HEK293 (cell line): ENCODE measurements around the gene TSPO.

Experiments
- CTCF ChIA-PET: fragments of 350-600 bp; formaldehyde crosslinking; extraction: SDS; loops from one replicate; lab custom pipeline; 2021; ENCODE audit warnings: antibody characterized with exemption; lab: Yijun Ruan, JAX
- POLR2A ChIA-PET: fragments of 300-600 bp; formaldehyde crosslinking; extraction: SDS; loops from one replicate; lab custom pipeline; 2020; ENCODE audit warnings: antibody characterized with exemption, inconsistent platforms; lab: Yijun Ruan, JAX
- H3K27ac ChIP-seq: fragments of 200-500 bp; sonication (Bioruptor generic); 2 replicates; pipeline ENCODE4 v1.5.1; 2014; ENCODE audit warnings: low read depth, low read length, control low read depth, inconsistent platforms; ENCODE audit errors: extremely low read depth
- H3K36me3 ChIP-seq, 2 experiments: fragments of 200-500 bp in 1 of 2; sonication (Bioruptor generic) in 1 of 2; 1 replicate in 1 of 2; 2 replicates in 1 of 2; pipeline ENCODE4 v1.5.1; 2014 to 2017; ENCODE audit warnings: inconsistent platforms in 2 of 2, low read length in 2 of 2; ENCODE audit not compliant: control insufficient read depth in 2 of 2, insufficient read depth in 1 of 2
- H3K4me1 ChIP-seq: fragments of 200-500 bp; sonication (Bioruptor generic); 2 replicates; pipeline ENCODE4 v1.5.1; 2014; ENCODE audit warnings: mild to moderate bottlenecking, low read length, inconsistent platforms; ENCODE audit not compliant: control insufficient read depth, insufficient read depth
- H3K4me3 ChIP-seq: 2 replicates; pipeline ENCODE4 v1.5.1; 2011; ENCODE audit warnings: low read depth, mild to moderate bottlenecking, control low read depth, low read length, moderate library complexity
- H3K9me3 ChIP-seq: fragments of 200-500 bp; sonication (Bioruptor generic); 2 replicates; pipeline ENCODE4 v1.5.1; 2014; ENCODE audit warnings: low read depth, low read length, inconsistent platforms; ENCODE audit not compliant: control insufficient read depth, insufficient read depth
- EGR2 ChIP-seq: fragments of 450-650 bp; formaldehyde crosslinking; IDR thresholded peaks from 2 replicates; pipeline ENCODE4 v1.5.1; 2016; ENCODE audit warnings: low read depth, missing biosample characterization, missing genetic modification characterization
- INSM2 ChIP-seq: fragments of 450-650 bp; formaldehyde crosslinking; IDR thresholded peaks from 2 replicates; pipeline ENCODE4 v1.5.1; 2016; ENCODE audit warnings: missing biosample characterization, missing genetic modification characterization
- KLF16 ChIP-seq: fragments of 450-650 bp; formaldehyde crosslinking; IDR thresholded peaks from 2 replicates; pipeline ENCODE4 v1.5.1; 2017; ENCODE audit warnings: missing biosample characterization, missing genetic modification characterization
- KLF7 ChIP-seq: fragments of 450-650 bp; formaldehyde crosslinking; IDR thresholded peaks from 2 replicates; pipeline ENCODE4 v1.5.1; 2016; ENCODE audit warnings: missing biosample characterization, missing genetic modification characterization, borderline replicate concordance
- OSR2 ChIP-seq: fragments of 450-650 bp; formaldehyde crosslinking; IDR thresholded peaks from 2 replicates; pipeline ENCODE4 v1.5.1; 2016; ENCODE audit warnings: missing biosample characterization, missing genetic modification characterization
- TCF7L2 ChIP-seq: IDR thresholded peaks from 2 replicates; pipeline ENCODE4 v1.6.1; 2011; ENCODE audit warnings: low read depth, mild to moderate bottlenecking, inconsistent platforms, low read length, moderate library complexity, borderline replicate concordance
- ZBTB21 ChIP-seq: fragments of 450-650 bp; formaldehyde crosslinking; IDR thresholded peaks from 2 replicates; pipeline ENCODE4 v1.5.1; 2017; ENCODE audit warnings: missing biosample characterization, missing genetic modification characterization
- ZFHX2 ChIP-seq: fragments of 450-650 bp; formaldehyde crosslinking; conservative IDR thresholded peaks from 2 replicates; pipeline ENCODE4 v1.5.1; 2016; ENCODE audit warnings: missing biosample characterization, missing genetic modification characterization
- ZNF2 ChIP-seq: fragments of 450-650 bp; formaldehyde crosslinking; IDR thresholded peaks from 2 replicates; pipeline ENCODE4 v1.5.1; 2016; ENCODE audit warnings: missing biosample characterization, missing genetic modification characterization
- ZNF202 ChIP-seq: fragments of 450-650 bp; formaldehyde crosslinking; IDR thresholded peaks from 2 replicates; pipeline ENCODE4 v1.5.1; 2016; ENCODE audit warnings: missing biosample characterization, missing genetic modification characterization, borderline replicate concordance
- ZNF221 ChIP-seq: fragments of 450-650 bp; formaldehyde crosslinking; IDR thresholded peaks from 2 replicates; pipeline ENCODE4 v1.5.1; 2017; ENCODE audit warnings: missing biosample characterization, missing genetic modification characterization, borderline replicate concordance
- ZNF266 ChIP-seq: fragments of 450-650 bp; formaldehyde crosslinking; IDR thresholded peaks from 2 replicates; pipeline ENCODE4 v1.5.1; 2016; ENCODE audit warnings: missing biosample characterization, missing genetic modification characterization, low read depth
- ZNF423 ChIP-seq: fragments of 450-650 bp; formaldehyde crosslinking; IDR thresholded peaks from 2 replicates; pipeline ENCODE4 v1.5.1; 2016; ENCODE audit warnings: missing biosample characterization, missing genetic modification characterization
- ZNF513 ChIP-seq: fragments of 450-650 bp; IDR thresholded peaks from 2 replicates; pipeline ENCODE4 v1.5.1; 2018; ENCODE audit warnings: missing biosample characterization, missing genetic modification characterization
- ZNF529 ChIP-seq: fragments of 450-650 bp; formaldehyde crosslinking; IDR thresholded peaks from 2 replicates; pipeline ENCODE4 v1.5.1; 2017; ENCODE audit warnings: missing genetic modification characterization, missing biosample characterization; ENCODE audit not compliant: insufficient replicate concordance
- ZNF747 ChIP-seq: fragments of 450-650 bp; formaldehyde crosslinking; IDR thresholded peaks from 2 replicates; pipeline ENCODE4 v1.5.1; 2016; ENCODE audit warnings: missing biosample characterization, missing genetic modification characterization
- ZNF768 ChIP-seq: fragments of 450-650 bp; formaldehyde crosslinking; IDR thresholded peaks from 2 replicates; pipeline ENCODE4 v1.5.1; 2018; ENCODE audit warnings: missing biosample characterization, mild to moderate bottlenecking, missing genetic modification characterization
- ZNF785 ChIP-seq: fragments of 450-650 bp; formaldehyde crosslinking; IDR thresholded peaks from 2 replicates; pipeline ENCODE4 v1.5.1; 2016; ENCODE audit warnings: missing biosample characterization, missing genetic modification characterization
- ZNF791 ChIP-seq: fragments of 450-650 bp; formaldehyde crosslinking; IDR thresholded peaks from 2 replicates; pipeline ENCODE4 v1.5.1; 2016; ENCODE audit warnings: missing biosample characterization, missing genetic modification characterization
- ZSCAN23 ChIP-seq: fragments of 450-650 bp; formaldehyde crosslinking; IDR thresholded peaks from 2 replicates; pipeline ENCODE4 v1.5.1; 2016; ENCODE audit warnings: missing biosample characterization, missing genetic modification characterization
- TF ChIP-seq, protein P1 (sequence below): fragments of 450-650 bp; formaldehyde crosslinking; IDR thresholded peaks from 2 replicates; pipeline ENCODE4 v1.5.1; 2017; ENCODE audit warnings: missing biosample characterization, missing genetic modification characterization
- TF ChIP-seq, protein P2 (sequence below): fragments of 450-650 bp; formaldehyde crosslinking; IDR thresholded peaks from 2 replicates; pipeline ENCODE4 v1.5.1; 2016; ENCODE audit warnings: missing biosample characterization, missing genetic modification characterization
- TF ChIP-seq, protein P3 (sequence below): sonication (generic); formaldehyde crosslinking; IDR thresholded peaks from 2 replicates; pipeline ENCODE4 v1.8.1; 2022; ENCODE audit warnings: mild to moderate bottlenecking, moderate library complexity, missing genetic modification reagents
- TF ChIP-seq, protein P4 (sequence below): fragments of 450-650 bp; formaldehyde crosslinking; IDR thresholded peaks from 2 replicates; pipeline ENCODE4 v1.5.1; 2016; ENCODE audit warnings: missing biosample characterization, missing genetic modification characterization

The TSPO gene

DNA sequence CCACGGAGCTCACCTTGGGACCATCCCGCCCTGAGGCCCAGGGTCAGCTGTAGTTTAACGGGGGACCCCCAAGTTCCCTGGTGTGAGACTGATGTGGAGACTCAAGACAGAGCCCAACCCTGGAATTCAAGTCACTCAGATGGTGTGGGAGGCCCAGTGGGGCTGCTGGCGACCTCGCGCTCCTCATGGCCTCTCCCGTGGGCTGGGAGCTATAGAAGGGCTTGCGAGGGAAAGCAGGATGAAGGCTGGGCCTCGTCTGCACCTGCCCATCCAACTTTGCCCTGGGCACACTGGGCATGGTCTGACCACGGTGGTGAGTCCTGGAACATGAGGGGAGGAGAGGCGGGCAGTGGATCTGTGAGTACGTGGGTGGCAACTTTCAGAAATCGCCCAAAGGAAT, 49.2 kb downstream of the TSPO start:
- CTCF ChIA-PET, result interaction anchor here (0.6 to 2.4 kb wide), 4 partner anchors 11 to 460 kb away, joined by 3 to 13 read pairs (median 4); no protein-coding TSS in a partner anchor
- TF ChIP-seq INSM2 (no peak), EGR2 (tag by site-specific recombination) (peak; percentile 57), ZFHX2 (peak; percentile 55), ZSCAN23 (tag by site-specific recombination) (no peak), ZNF529 (tag by site-specific recombination) (no peak), KLF16 (tag by site-specific recombination) (no peak)
- no peaks in the 10 kb centered on the region for H3K9me3 ChIP-seq
- H3K4me1 ChIP-seq, result no peaks in the 10 kb centered on the region
- H3K4me3 ChIP-seq, result no peak overlapping the region
- H3K36me3 ChIP-seq, result no peaks in the 10 kb centered on the region
- H3K27ac ChIP-seq, result no peak overlapping the region
- POLR2A ChIA-PET, result interaction anchor here (0.7 to 3.9 kb wide), 2 partner anchors 13 to 15 kb away, joined by 5 to 20 read pairs; no protein-coding TSS in a partner anchor

DNA sequence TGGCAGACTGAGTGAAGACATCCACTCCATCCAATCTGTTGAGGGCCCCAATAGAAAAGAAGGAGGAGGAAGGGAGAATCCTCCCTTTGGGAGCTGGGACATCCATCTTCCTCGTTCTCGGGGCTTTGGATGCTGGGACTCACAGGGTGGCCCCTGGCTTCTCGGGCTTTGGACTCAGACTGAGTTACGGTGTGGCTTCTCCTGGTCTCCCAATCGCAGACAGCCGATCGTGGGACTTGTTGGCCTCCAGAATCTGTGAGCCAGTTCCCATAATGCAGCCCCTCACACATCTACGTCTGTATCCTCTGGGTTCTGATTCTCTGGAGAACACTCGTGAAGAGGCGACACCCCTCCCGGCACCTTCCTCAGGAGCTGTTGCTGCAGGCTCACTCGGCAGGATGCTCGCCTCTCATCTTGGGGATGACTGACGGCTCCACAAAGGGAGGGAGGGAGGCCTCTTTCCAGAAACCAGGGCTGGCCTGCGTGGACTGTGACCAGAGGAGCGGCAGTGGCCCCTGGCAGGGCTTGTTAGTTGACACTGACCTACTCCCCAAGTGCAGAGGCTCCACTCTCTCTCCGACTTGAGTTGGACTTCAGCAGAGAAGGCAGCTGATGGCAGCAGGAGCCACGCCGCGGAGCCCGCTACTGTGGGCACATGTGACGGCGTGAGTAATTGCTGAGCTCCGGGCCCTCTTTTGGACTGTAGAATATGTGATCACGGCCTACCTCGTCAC, 50.3 kb downstream of the TSPO start:
- ChIA-PET CTCF (interaction anchor here (2.4 kb wide), 1 partner anchor 14 kb away, joined by 13 read pairs; no protein-coding TSS in a partner anchor), POLR2A (interaction anchor here (3.9 kb wide), 1 partner anchor 14 kb away, joined by 20 read pairs; no protein-coding TSS in a partner anchor)
- Histone ChIP-seq H3K36me3 (no peaks in the 10 kb centered on the region), H3K9me3 (no peaks in the 10 kb centered on the region)
- TF ChIP-seq ZNF785 (tag by site-specific recombination), result no peak
- TF ChIP-seq, all 188 proteins: peak for 0
- Histone ChIP-seq H3K27ac (no peak overlapping the region), H3K4me3 (no peak overlapping the region), H3K4me1 (no peaks in the 10 kb centered on the region)

DNA sequence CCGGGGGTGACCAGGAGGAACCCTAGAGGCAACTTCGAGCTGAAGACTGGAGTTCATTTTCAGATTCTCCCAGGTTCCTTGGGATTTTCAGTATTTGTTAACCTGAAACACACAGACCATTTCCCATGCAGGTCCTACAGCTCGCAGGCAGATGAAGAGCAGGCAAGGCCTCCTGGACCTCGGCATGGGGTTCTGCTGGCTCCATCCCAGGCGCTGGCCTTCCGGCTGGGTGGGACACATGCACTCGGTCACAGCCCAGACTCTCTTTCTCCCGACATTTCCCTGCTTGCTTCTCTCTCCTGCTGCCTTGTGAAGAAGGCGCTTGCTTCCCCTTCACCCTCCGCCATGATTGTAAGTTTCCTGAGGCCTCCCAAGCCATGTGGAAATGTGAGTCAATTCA, 51.0 kb downstream of the TSPO start:
- ChIA-PET POLR2A (interaction anchor here (3.9 kb wide), 1 partner anchor 15 kb away, joined by 20 read pairs; no protein-coding TSS in a partner anchor), CTCF (interaction anchor here (0.6 to 2.4 kb wide), 2 partner anchors 14 to 184 kb away, joined by 3 to 13 read pairs; no protein-coding TSS in a partner anchor)
- H3K9me3 ChIP-seq, result no peaks in the 10 kb centered on the region
- no peak overlapping the region for H3K27ac ChIP-seq
- H3K4me1 ChIP-seq, result no peaks in the 10 kb centered on the region
- no peaks in the 10 kb centered on the region for H3K36me3 ChIP-seq
- H3K4me3 ChIP-seq, result no peak overlapping the region
- no peak for TF ChIP-seq ZNF768 (tag by site-specific recombination)
- TF ChIP-seq, protein P1, sequence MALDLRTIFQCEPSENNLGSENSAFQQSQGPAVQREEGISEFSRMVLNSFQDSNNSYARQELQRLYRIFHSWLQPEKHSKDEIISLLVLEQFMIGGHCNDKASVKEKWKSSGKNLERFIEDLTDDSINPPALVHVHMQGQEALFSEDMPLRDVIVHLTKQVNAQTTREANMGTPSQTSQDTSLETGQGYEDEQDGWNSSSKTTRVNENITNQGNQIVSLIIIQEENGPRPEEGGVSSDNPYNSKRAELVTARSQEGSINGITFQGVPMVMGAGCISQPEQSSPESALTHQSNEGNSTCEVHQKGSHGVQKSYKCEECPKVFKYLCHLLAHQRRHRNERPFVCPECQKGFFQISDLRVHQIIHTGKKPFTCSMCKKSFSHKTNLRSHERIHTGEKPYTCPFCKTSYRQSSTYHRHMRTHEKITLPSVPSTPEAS (tag by site-specific recombination), result no peak
- TF ChIP-seq ZBTB21 (tag by site-specific recombination), result no peak
- TF ChIP-seq ZNF221 (tag by site-specific recombination), result no peak
- no peak for TF ChIP-seq ZNF202
- no peak for TF ChIP-seq KLF7 (tag by site-specific recombination)
- no peak for TF ChIP-seq EGR2 (tag by site-specific recombination)
- TF ChIP-seq, protein P2, sequence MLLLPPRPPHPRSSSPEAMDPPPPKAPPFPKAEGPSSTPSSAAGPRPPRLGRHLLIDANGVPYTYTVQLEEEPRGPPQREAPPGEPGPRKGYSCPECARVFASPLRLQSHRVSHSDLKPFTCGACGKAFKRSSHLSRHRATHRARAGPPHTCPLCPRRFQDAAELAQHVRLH (tag by site-specific recombination), result no peak
- TF ChIP-seq ZNF791 (tag by site-specific recombination), result no peak
- TF ChIP-seq ZNF2 (tag by site-specific recombination), result no peak
- no peak for TF ChIP-seq TCF7L2
- TF ChIP-seq OSR2 (tag by site-specific recombination), result no peak
- TF ChIP-seq, protein P3, sequence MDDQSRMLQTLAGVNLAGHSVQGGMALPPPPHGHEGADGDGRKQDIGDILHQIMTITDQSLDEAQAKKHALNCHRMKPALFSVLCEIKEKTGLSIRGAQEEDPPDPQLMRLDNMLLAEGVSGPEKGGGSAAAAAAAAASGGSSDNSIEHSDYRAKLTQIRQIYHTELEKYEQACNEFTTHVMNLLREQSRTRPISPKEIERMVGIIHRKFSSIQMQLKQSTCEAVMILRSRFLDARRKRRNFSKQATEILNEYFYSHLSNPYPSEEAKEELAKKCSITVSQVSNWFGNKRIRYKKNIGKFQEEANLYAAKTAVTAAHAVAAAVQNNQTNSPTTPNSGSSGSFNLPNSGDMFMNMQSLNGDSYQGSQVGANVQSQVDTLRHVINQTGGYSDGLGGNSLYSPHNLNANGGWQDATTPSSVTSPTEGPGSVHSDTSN (CRISPR knock-in tag), result no peak
- no peak for TF ChIP-seq ZNF747 (tag by site-specific recombination)
- no peak for TF ChIP-seq ZNF513
- no peak for TF ChIP-seq ZNF266 (tag by site-specific recombination)
- no peak for TF ChIP-seq ZNF423 (tag by site-specific recombination)
- TF ChIP-seq, protein P4, sequence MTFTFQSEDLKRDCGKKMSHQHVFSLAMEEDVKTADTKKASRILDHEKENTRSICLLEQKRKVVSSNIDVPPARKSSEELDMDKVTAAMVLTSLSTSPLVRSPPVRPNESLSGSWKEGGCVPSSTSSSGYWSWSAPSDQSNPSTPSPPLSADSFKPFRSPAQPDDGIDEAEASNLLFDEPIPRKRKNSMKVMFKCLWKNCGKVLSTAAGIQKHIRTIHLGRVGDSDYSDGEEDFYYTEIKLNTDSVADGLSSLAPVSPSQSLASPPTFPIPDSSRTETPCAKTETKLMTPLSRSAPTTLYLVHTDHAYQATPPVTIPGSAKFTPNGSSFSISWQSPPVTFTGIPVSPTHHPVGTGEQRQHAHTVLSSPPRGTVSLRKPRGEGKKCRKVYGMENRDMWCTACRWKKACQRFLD (tag by site-specific recombination), result no peak
